SH-SY5Y (cell line): ENCODE measurements around the gene HOXC10.

Experiments used
- GATA2 ChIP-seq: IDR thresholded peaks from 2 replicates; pipeline ENCODE4 v1.6.1; 2011; ENCODE audit warnings: mild to moderate bottlenecking, low read depth, low read length
- GATA3 ChIP-seq: IDR thresholded peaks from 2 replicates; pipeline ENCODE4 v1.6.1; 2011; ENCODE audit warnings: low read depth, mild to moderate bottlenecking, low read length, moderate library complexity

Gene HOXC10

DNA sequence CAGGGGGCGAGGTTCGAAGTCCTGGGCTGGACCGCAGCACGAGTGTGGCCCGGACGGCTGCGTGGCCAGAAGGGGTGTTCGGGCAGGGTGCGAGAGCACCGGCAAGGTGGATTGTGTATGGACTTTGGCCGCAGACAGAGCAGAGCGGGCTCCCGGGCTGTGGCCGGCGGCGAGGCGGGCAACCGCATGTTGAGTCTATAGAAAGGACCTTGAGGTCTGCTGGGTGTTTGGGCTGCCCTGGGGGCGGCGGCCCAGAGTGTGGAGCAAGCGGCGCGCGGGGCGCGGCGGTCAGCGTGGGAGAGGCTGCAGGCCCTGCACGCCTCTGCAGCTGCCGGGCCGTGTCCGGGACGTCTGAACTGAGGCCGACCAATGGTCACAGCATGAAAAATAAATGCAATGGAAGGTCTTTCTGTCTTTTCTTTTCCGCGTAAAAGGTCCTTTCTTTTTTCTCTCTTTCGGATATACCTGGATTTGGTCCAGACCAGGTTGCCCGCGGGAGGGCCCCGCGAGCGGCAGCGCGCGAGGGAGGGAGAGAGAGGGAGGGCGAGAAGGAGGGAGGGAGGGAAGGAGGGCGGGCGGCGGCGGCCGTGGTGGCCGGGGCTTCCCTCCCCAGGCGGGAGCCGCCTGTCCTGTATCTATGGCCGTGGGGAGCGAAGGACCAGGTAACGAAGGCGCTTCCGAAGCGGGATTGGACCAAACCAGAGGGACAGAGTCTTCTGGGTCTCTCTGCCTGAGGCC is 9.5 kb downstream of the HOXC10 start:
- TF ChIP-seq GATA3 (no peak), GATA2 (no peak)

DNA sequence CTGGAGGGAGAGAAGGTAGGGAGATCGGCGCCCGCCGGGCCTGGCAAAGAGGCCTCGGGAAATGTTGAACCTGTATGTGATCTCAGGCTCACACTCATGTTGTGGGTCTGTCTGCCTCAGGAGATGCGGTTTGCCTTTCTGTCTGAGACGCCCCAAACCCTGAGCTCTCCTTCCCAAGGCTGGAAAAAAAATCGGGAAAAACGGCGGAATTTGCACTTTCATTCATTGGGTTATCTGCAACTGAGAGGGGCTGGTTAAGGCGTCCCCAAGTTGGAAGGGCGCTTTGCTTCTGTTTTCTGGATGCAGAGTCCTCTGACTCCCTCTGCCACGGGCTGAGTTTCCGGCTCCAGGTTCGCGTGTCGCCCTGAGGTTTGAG is 10.0 kb downstream of the HOXC10 start:
- TF ChIP-seq GATA3 = no peak
- no peak for TF ChIP-seq GATA2

DNA sequence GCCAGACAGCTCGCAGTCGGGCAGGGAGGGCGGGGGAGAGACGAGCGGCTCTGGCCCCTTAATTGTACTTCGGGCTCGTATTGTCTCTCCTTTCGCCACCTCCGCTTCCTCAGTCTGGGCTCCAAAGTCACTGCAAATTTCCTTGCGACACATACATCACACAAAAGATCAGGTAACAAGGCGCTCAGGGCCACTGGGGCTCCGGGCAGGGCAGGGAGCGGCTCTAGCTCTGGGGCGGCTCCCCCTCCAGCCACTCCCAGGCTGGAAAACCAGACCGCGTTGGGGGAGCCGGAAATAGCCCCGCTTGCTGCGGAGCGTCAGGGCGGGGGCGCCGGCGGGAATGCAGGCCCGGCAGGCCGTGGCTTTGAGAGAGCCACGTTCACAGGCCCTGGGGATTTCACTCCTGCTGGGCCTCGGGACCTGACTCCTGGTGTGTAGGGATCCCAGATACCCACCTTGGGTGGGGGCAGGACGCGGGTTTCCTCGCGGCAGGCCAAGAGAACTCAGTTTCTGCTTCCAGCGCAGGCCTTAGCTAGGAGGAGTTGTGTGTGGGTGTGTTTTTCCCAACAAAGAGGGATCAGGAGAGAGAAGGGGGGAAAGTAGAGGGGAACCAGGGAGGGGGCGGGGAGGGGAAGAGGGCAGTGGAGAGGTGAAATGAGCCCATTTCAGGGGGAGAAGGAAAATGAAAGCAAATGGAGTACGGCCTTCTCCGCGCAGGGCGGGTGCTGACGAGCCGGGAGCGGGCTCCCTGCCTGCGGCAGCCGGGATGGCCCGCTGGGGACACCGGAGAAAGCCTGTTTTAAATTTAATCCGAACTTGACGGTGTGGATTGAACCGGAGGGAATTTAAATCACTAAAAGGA is 10.7 kb downstream of the HOXC10 start:
- TF ChIP-seq GATA3 (no peak), GATA2 (no peak)

DNA sequence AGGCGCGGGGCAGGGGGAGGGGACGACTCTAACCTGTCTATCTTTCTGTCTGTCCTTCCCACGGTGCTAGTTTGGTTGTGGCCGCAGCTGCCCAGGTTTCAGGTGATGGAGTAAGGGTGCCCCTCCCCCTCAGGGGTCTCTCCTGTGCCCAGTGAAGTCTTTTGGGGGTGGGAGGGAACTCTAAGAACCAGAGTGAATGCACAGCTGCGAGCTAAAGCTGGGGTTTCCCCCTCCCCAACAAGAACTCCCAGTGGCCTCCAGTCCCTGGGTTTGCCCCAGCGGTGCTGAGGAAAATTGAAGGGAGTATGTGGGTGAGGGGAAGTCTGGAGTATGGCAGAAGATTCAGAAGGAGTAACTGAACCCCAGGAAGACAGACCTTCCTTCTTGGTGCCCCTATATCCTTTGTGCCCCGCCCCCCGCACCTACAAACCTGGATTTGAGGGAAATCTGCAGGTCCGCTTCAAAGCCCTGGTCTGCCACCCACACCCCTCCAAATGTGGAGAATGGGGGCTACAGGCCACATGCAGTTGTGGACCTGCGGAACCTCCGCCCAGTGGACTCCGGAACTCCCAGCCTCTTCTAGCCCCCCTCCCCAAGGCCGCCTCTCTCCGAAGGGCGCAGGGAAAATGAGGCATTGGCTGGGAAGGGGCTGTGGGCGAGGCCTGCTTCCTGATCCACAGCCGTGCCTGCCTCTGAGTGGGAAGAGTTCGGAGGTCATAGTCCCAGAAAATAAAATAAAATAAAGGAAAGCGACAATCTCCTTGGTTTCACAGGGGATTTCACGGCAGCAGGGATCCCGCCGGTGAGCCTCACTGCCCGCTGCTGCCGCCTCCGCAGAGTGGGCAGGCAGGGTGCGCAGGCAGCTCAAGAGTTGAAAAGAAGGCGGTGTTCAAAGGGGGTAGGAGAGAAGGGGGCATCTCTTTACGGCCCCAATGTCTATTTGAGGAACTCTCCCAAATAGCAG is 11.6 kb downstream of the HOXC10 start:
- no peak for TF ChIP-seq GATA2
- TF ChIP-seq GATA3 = no peak

DNA sequence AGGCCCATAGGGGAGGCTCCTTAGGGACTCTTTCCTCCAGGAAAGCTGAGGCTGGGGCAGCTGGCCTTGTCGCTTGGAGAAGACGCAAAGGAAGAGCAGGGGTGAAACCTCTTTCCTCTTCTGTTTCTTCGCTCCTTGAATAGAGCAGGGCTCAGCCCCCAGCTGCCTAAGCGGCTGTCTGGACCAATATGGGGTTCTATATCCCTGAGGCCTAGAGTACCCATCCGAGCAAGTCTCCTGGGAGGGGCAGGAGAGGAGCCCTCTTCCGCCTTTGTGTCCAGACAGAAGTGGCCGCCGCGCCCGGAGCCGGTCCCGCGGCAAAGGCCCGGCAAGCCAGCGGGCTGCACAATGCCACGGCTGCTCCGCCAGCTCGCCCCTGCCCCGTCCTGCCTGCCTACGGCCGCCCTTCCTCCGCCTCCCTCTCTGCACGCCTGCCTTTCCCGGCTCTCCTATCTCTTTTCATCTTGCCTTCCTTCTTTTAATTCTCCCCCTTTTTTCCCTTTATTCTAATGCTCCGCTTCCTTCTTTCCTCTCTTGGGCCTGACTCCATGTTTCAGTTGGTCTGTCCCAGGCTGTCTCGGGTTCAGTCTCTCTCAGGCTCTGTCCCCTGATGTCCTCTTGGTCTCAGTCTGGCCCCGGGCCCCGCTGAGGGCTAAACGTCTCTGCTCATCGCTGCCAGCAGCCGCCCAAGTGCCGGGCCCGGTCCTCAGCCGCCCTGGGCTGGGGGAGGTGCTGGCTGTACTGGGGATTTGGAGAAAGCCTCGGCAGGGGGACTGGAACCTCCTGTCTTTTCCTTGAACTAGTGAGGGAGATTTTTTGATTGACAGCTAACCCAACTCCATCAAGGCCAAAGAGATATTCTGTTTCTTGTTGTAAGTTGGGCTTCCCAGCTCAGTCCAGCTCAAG is 12.5 kb downstream of the HOXC10 start:
- TF ChIP-seq GATA3 = no peak
- TF ChIP-seq GATA2 = no peak

DNA sequence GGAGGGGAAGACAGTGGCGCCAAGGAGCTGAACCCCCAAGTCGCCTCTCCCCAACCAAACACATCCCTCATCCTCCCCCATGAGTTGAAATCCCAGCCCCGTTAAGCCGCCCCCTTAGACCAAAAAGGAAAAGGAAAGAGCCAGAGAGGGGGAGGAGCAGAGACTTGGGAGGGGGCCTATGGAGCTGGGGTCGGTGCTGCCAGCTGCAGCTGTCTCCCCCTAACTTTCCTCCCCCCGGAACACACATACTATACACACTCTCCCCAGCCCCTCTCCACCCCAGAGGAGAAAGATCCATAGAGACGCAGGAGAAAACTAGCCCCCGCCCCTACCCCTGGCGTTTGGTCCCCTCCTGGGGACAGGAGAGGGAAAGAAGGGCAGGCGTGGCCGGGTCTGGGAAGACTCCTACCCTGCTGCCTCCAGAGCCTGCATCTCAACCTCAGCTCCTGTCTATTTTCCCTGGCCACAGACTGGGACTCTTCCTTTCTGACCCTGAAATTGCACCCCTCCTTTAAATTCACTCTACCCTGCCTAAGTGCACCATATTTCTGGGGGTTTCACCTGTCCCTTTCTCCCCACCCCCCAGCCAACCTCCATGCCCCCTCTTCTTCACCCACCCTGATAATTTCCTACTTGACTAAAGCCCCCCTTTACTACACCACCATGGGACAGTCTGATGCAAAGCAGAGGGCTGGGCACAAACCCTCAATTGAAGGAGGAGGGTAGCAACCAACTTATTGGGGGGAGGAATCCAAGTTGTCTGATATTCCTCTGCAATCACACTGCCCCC is 13.4 kb downstream of the HOXC10 start:
- TF ChIP-seq GATA3 (no peak), GATA2 (no peak)

DNA sequence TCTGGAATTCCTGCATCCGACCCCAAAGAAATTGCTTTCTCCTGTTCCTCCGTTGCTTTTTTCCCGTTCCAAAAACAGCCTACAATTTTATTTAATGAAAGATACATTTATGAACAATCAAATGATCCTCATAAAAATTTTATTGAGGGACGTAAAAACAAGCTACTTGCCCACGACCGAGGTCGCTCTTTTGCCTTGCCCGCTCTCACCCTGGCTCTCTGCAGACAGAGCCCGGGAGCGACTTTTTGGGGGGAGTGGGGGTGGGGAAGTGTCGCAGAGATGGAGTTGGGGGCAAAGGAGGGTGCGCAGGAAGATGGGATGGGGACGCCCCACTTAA is 13.9 kb downstream of the HOXC10 start:
- TF ChIP-seq GATA3 = no peak
- TF ChIP-seq GATA2 = no peak

DNA sequence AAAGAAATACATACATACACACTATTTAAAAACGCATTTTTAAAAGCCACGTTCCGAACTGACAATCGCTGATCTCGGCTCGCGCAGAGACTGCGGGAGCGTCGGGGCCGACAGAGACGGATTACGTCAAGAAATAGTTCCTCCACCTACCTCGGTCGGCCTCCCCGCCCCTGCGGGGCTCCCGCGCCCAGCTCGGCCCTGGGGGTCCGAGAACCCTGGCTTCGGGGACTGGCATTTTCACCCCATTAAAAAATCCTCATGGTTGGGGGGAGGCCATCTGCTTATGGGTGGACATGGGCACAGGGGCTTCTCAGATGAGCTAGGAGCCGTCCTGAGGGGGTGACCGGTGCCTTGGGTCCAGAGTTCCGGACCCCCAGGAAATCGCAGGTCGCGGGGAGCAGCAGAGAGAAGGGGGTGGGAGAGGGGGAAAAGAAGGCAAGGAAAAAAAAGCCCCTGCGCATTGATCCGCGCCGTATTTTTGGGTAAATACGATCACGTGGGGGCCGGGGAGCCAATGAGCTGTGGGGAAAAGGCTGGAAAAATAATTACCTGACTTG is 14.7 kb downstream of the HOXC10 start:
- no peak for TF ChIP-seq GATA3
- no peak for TF ChIP-seq GATA2

DNA sequence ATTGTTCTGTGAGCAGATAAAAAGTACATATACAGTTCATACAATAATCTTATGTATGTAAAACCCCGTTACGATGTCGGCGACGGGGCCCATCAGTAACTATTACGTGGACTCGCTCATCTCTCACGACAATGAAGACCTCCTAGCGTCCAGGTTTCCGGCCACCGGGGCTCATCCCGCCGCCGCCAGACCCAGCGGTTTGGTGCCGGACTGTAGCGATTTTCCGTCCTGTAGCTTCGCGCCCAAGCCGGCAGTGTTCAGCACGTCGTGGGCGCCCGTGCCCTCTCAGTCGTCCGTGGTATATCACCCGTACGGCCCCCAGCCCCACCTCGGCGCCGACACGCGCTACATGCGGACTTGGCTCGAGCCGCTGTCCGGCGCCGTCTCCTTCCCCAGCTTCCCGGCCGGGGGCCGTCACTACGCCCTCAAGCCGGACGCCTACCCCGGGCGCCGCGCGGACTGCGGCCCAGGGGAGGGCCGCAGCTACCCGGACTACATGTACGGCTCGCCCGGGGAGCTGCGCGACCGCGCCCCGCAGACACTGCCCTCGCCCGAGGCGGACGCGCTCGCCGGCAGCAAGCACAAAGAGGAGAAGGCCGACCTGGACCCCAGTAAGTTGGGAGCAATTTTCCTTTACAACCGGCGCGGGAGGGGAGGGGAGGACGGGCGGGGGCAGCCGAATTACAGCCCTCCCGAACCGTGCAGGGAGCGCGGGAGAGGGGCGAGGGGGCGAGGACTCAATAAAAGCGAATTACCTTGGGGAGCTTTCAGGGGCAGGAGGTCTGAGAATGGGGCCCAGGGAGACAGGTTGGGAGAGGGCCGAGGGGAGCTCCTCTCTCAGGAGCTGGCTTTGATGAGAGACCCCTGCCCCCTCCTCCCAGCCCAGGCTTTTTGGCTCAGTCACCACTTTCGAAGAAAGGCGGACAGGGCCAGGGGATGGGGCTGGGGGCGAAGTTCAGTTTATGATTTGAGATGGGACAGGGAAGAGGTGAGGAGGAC is 15.5 kb downstream of the HOXC10 start, which contains the start of gene HOXC9:
TSS of gene HOXC9 (plus strand) at position 46 of the 999 bp plus-strand sequence. CDS start at position 74, 28 bp downstream.
- TF ChIP-seq GATA2 = no peak
- no peak for TF ChIP-seq GATA3

DNA sequence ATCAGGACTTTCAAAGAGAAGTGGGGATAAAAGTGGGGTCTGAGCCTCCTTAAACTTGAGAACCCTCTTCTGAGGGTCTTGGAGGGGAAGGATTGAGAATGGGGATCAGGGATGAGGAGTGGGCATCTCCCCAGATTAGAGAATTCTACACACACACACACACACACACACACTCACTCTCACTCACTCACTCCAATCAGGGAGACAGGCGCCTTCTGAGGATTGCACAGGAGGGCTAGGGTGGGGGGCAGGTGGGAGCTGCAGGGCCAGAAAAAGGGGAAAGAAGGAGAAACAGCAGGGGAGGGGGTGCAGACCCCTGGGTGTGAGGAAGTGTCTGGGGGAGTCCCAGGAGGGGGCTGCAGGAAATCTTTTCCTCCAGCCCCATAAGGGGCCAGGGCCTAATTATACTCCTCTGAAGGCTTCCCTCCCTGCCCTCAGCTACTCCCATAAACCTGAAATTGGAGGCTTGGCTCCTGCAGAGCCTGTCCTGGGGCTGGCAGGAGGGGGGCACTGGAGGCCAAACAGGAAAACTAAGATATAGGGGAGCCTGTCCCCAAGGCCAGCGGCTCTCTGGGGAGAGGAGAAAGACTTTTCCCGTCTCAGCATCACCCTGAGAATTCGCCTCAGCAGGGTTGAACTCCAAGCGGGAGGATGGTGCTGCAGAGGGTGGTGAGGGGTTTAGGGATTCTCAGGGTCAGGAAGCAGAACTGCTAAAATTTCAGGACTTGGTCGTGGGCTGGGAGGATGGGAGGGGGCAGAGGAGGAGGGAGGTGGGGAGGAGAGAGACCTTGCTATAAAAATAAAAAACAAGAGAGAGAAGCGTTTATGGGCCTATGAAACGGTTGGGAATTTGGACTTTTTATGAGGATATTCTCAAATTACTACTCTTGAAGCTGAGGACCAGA is 16.6 kb downstream of the HOXC10 start:
- TF ChIP-seq GATA2 = no peak
- no peak for TF ChIP-seq GATA3
